Hepatocyte (in vitro differentiated cells): ENCODE measurements around the gene ZNF521. TPM values are rescaled to one million over a fixed set of nuclear protein-coding genes. Genes with fewer than 3 reads are reported as not detected.

Experiments
- DNase-seq: peaks from one replicate; pipeline ENCODE4 v3.0.0-alpha.2; 2016; ENCODE audit warnings: low spot score
- H2AFZ ChIP-seq: fragments of 200-600 bp; sonication (generic); 2 replicates; pipeline ENCODE4 v1.6.0; 2016; ENCODE audit warnings: antibody characterized with exemption, mild to moderate bottlenecking
- H3K27ac ChIP-seq: fragments of 200-600 bp; sonication (generic); 2 replicates; pipeline ENCODE4 v1.5.1; 2016; ENCODE audit warnings: mild to moderate bottlenecking
- H3K27me3 ChIP-seq: fragments of 200-600 bp; sonication (generic); 2 replicates; pipeline ENCODE4 v1.6.1; 2016
- H3K36me3 ChIP-seq: fragments of 200-600 bp; sonication (generic); replicated peaks from 2 replicates; pipeline ENCODE4 v1.5.1; 2016; ENCODE audit warnings: low read depth; ENCODE audit not compliant: insufficient read depth
- H3K4me1 ChIP-seq: fragments of 200-600 bp; sonication (generic); 2 replicates; pipeline ENCODE4 v1.5.1; 2016; ENCODE audit warnings: mild to moderate bottlenecking, moderate library complexity; ENCODE audit not compliant: insufficient read depth
- H3K4me2 ChIP-seq: fragments of 200-600 bp; sonication (generic); 2 replicates; pipeline ENCODE4 v1.6.0; 2016
- H3K4me3 ChIP-seq: fragments of 200-600 bp; sonication (generic); 2 replicates; pipeline ENCODE4 v1.5.1; 2016; ENCODE audit warnings: mild to moderate bottlenecking
- H3K79me2 ChIP-seq: fragments of 200-600 bp; sonication (generic); 2 replicates; pipeline ENCODE4 v1.6.0; 2017; ENCODE audit warnings: mild to moderate bottlenecking
- H3K9me2 ChIP-seq: fragments of 200-600 bp; sonication (generic); replicated peaks from 2 replicates; pipeline ENCODE4 v1.6.0; 2017; ENCODE audit warnings: mild to moderate bottlenecking; ENCODE audit not compliant: insufficient read depth
- H3K9me3 ChIP-seq: fragments of 200-600 bp; sonication (generic); 2 replicates; pipeline ENCODE4 v1.5.1; 2016; ENCODE audit warnings: low read depth, mild to moderate bottlenecking
- H4K20me1 ChIP-seq: fragments of 200-600 bp; sonication (generic); 2 replicates; pipeline ENCODE4 v1.6.0; 2016; ENCODE audit warnings: mild to moderate bottlenecking; ENCODE audit not compliant: insufficient read depth, poor library complexity, severe bottlenecking
- CTCF ChIP-seq: fragments of 200-600 bp; sonication (generic); IDR thresholded peaks from 2 replicates; pipeline ENCODE4 v1.5.1; 2016; ENCODE audit warnings: antibody characterized with exemption, mild to moderate bottlenecking; ENCODE audit not compliant: poor library complexity
- EZH2 ChIP-seq: fragments of 200-600 bp; sonication (generic); IDR thresholded peaks from 2 replicates; pipeline ENCODE4 v1.6.1; 2016; ENCODE audit warnings: antibody characterized with exemption, mild to moderate bottlenecking, borderline replicate concordance
- EZH2phosphoT487 ChIP-seq: fragments of 200-600 bp; sonication (generic); IDR thresholded peaks from one replicate; pipeline ENCODE4 v1.6.1; 2018; ENCODE audit warnings: antibody characterized with exemption, mild to moderate bottlenecking, low read depth, moderate library complexity; ENCODE audit not compliant: unreplicated experiment, severe bottlenecking
- WGBS: methylation state at CpG from one replicate; pipeline ENCODE4 v1.1.6; 2016; ENCODE audit warnings: low lambda C conversion rate; ENCODE audit errors: missing lambda C conversion rate; 5-methylcytosine and 5-hydroxymethylcytosine counted together
- polyA plus RNA-seq: library from polyadenylated mRNA; unstranded; fragments of >200 nt; fragmentation: Nextera tagmentation; extraction: Ambion mirVana; gene quantifications from 2 replicates; pipeline ENCODE4 v1.2.1, GENCODE V29; 2016
- total RNA-seq: library from RNA; depleted of rRNA; stranded (reverse); fragments of >200 nt; gene quantifications from 2 replicates; pipeline ENCODE4 v1.2.3, GENCODE V29; 2014

The ZNF521 gene
- total and polyA plus RNA-seq, 2 experiments from 2014 or later, result 9.0 to 16.3 TPM

- H3K9me2 ChIP-seq, result no peaks in the 10 kb centered on the region
- H3K27ac ChIP-seq, result no peak overlapping the region
- H3K4me1 ChIP-seq, result no peaks in the 10 kb centered on the region
- peaks cover 22% of the 10 kb centered on the region for H3K27me3 ChIP-seq
- no peak for DNase-seq
- H3K9me3 ChIP-seq, result no peaks in the 10 kb centered on the region
- H4K20me1 ChIP-seq, result no peaks in the 10 kb centered on the region
- H3K79me2 ChIP-seq, result peaks cover 38% of the 10 kb centered on the region
- no peak for TF ChIP-seq EZH2
- TF ChIP-seq EZH2phosphoT487, result no peak
- TF ChIP-seq CTCF, result no peak
- H3K36me3 ChIP-seq, result no peaks in the 10 kb centered on the region
- H2AFZ ChIP-seq, result no peak overlapping the region
- H3K4me2 ChIP-seq, result no peak overlapping the region
- 90% methylated on average over 2 of the region's 2 CpGs for WGBS
- no peak overlapping the region for H3K4me3 ChIP-seq
These were observed 10.1 kb downstream of the ZNF521 start for GRCh38 chr18:25341831-25342230.

GRCh38 chr18:25340762-25341161, 11.2 kb downstream of the ZNF521 start:
- DNase-seq, result no peak
- H3K4me1 ChIP-seq, result no peaks in the 10 kb centered on the region
- no peak overlapping the region for H3K4me2 ChIP-seq
- no peaks in the 10 kb centered on the region for H3K9me2 ChIP-seq
- H3K9me3 ChIP-seq, result no peaks in the 10 kb centered on the region
- H3K4me3 ChIP-seq, result no peak overlapping the region
- no peaks in the 10 kb centered on the region for H3K36me3 ChIP-seq
- H3K79me2 ChIP-seq, result peaks cover 35% of the 10 kb centered on the region
- 78% methylated on average over 3 of the region's 3 CpGs for WGBS
- TF ChIP-seq CTCF (no peak), EZH2 (no peak), EZH2phosphoT487 (no peak)
- H4K20me1 ChIP-seq, result no peaks in the 10 kb centered on the region
- peaks cover 12% of the 10 kb centered on the region for H3K27me3 ChIP-seq
- no peak overlapping the region for H2AFZ ChIP-seq
- no peak overlapping the region for H3K27ac ChIP-seq

GRCh38 chr18:25335676-25336075, 16.3 kb downstream of the ZNF521 start:
- Histone ChIP-seq H3K4me2 (no peak overlapping the region), H3K4me3 (no peak overlapping the region), H2AFZ (no peak overlapping the region), H3K9me2 (no peaks in the 10 kb centered on the region), H3K9me3 (no peaks in the 10 kb centered on the region), H3K79me2 (peaks cover 23% of the 10 kb centered on the region), H3K4me1 (no peaks in the 10 kb centered on the region), H3K27ac (no peak overlapping the region), H4K20me1 (no peaks in the 10 kb centered on the region), H3K36me3 (no peaks in the 10 kb centered on the region), H3K27me3 (no peaks in the 10 kb centered on the region)
- TF ChIP-seq CTCF (no peak), EZH2 (no peak), EZH2phosphoT487 (no peak)
- WGBS, result 94% methylated on average over 6 of the region's 6 CpGs
- no peak for DNase-seq

GRCh38 chr18:25335062-25335461, 16.9 kb downstream of the ZNF521 start:
- no peak for TF ChIP-seq EZH2phosphoT487
- TF ChIP-seq EZH2, result no peak
- no peak for TF ChIP-seq CTCF
- DNase-seq, result no peak

More at GRCh38 chr18:25335062-25335461, 16.9 kb downstream of the ZNF521 start:
- no peak overlapping the region for H3K4me3 ChIP-seq
- H3K9me3 ChIP-seq, result no peaks in the 10 kb centered on the region
- no peaks in the 10 kb centered on the region for H3K36me3 ChIP-seq
- H3K4me1 ChIP-seq, result no peaks in the 10 kb centered on the region
- H4K20me1 ChIP-seq, result no peaks in the 10 kb centered on the region
- no peak overlapping the region for H3K27ac ChIP-seq
- no peaks in the 10 kb centered on the region for H3K27me3 ChIP-seq
- 95% methylated on average over 3 of the region's 3 CpGs for WGBS
- H3K9me2 ChIP-seq, result no peaks in the 10 kb centered on the region
- H3K4me2 ChIP-seq, result no peak overlapping the region
- peaks cover 23% of the 10 kb centered on the region for H3K79me2 ChIP-seq
- no peak overlapping the region for H2AFZ ChIP-seq
